Gastroesophageal sphincter (tissue), 4 donors: ENCODE data around the gene HELZ. TPM values are rescaled to one million over a fixed set of nuclear protein-coding genes. Genes with fewer than 3 reads are reported as not detected.

Experiments
- ATAC-seq: fragments of 150-250 bp; one replicate; pipeline ENCODE4 v1.9.1; 2016; ENCODE audit warnings: mild to moderate bottlenecking, moderate library complexity
- H3K27ac ChIP-seq, 4 donors: fragments of 200-600 bp; sonication (generic) in 3 of 4; 1 replicate in 3 of 4; 2 replicates in 1 of 4; pipeline ENCODE4 v1.5.1; 2016 to 2019
- H3K27me3 ChIP-seq: fragments of 200-600 bp; sonication (generic); one replicate; pipeline ENCODE4 v1.5.1; 2019
- H3K36me3 ChIP-seq, 2 donors: fragments of 200-600 bp; sonication (generic); one replicate each; pipeline ENCODE4 v1.5.1; 2019; ENCODE audit warnings: control low read depth in 1 of 2
- H3K4me1 ChIP-seq, 3 donors: fragments of 200-600 bp; sonication (generic); 1 replicate in 2 of 3; 2 replicates in 1 of 3; pipeline ENCODE4 v1.5.1; 2016 to 2019; ENCODE audit warnings: control low read depth in 2 of 3
- H3K4me3 ChIP-seq, 2 donors: fragments of 200-600 bp; sonication (generic); one replicate each; pipeline ENCODE4 v1.5.1; 2019; ENCODE audit warnings: mild to moderate bottlenecking in 1 of 2, moderate library complexity in 1 of 2
- H3K9me3 ChIP-seq, 3 donors: fragments of 200-600 bp; sonication (generic); one replicate each; pipeline ENCODE4 v1.5.1; 2017 to 2019; ENCODE audit warnings: control low read depth in 2 of 3
- CTCF ChIP-seq, 4 experiments: fragments of 200-600 bp in 2 of 4; fragments of 450-650 bp in 2 of 4; sonication (generic) in 1 of 4; IDR thresholded peaks; one replicate each; pipeline ENCODE4 v1.5.1; 2017 to 2019; ENCODE audit warnings: antibody characterized with exemption in 4 of 4, mild to moderate bottlenecking in 2 of 4, moderate library complexity in 2 of 4
- EP300 ChIP-seq: sonication (generic); formaldehyde crosslinking; IDR thresholded peaks from one replicate; pipeline ENCODE4 v1.6.1; 2017; ENCODE audit warnings: antibody characterized with exemption, mild to moderate bottlenecking
- POLR2A ChIP-seq, 2 donors: fragments of 450-650 bp; IDR thresholded peaks; one replicate each; pipeline ENCODE4 v1.6.1; 2017; ENCODE audit warnings: antibody characterized with exemption in 2 of 2, mild to moderate bottlenecking in 2 of 2, moderate library complexity in 1 of 2
- POLR2AphosphoS5 ChIP-seq: sonication (generic); formaldehyde crosslinking; IDR thresholded peaks from one replicate; pipeline ENCODE4 v1.6.1; 2017; ENCODE audit warnings: antibody characterized with exemption
- WGBS, 2 donors: methylation state at CpG; one replicate each; pipeline ENCODE4 v1.1.5; 2018; ENCODE audit warnings: low coverage in 1 of 2; 5-methylcytosine and 5-hydroxymethylcytosine counted together
- total RNA-seq, 4 donors: library from RNA; depleted of rRNA; stranded (reverse); fragments of >200 nt; gene quantifications; one replicate each; pipeline ENCODE4 v1.1.0, GENCODE V29; 2016

The HELZ gene
- total RNA-seq, 4 donors from 2014 or later, result 43.7 to 70.2 (median 58.3) TPM

- WGBS, 2 donors, result 97% methylated on average over 10 of the region's 20 CpGs; no CpG with 5 or more reads in 1 of the 2 donors
These were observed 219.7 kb downstream of the HELZ start for GRCh38 chr17:67025216-67025792.

GRCh38 chr17:67024736-67025135 is 220.3 kb downstream of the HELZ start:
- no peak overlapping the region for H3K27ac ChIP-seq
- H3K4me1 ChIP-seq, result no peaks in the 10 kb centered on the region
- no peaks in the 10 kb centered on the region for H3K9me3 ChIP-seq
- no peaks in the 10 kb centered on the region for H3K27me3 ChIP-seq
- no peak overlapping the region for H3K4me3 ChIP-seq
- TF ChIP-seq POLR2AphosphoS5, result no peak
- TF ChIP-seq EP300, result no peak
- no peak for TF ChIP-seq POLR2A (IDR thresholded peaks at IDR 0.05)
- no peak for TF ChIP-seq CTCF (IDR thresholded peaks at IDR 0.05)
- WGBS, 2 donors, result no CpG with 5 or more reads among the region's 17 CpGs
- no peaks in the 10 kb centered on the region for H3K36me3 ChIP-seq
- no peak for ATAC-seq

More at GRCh38 chr17:67025216-67025792, 219.7 kb downstream of the HELZ start:
- TF ChIP-seq CTCF (IDR thresholded peaks at IDR 0.05) (no peak), EP300 (no peak), POLR2AphosphoS5 (no peak), POLR2A (IDR thresholded peaks at IDR 0.05) (no peak)
- ATAC-seq, result no peak
- Histone ChIP-seq H3K27ac (no peak overlapping the region), H3K4me3 (no peak overlapping the region), H3K4me1 (no peaks in the 10 kb centered on the region), H3K27me3 (no peaks in the 10 kb centered on the region), H3K9me3 (no peaks in the 10 kb centered on the region), H3K36me3 (no peaks in the 10 kb centered on the region)

GRCh38 chr17:67022451-67022810 is 222.6 kb downstream of the HELZ start:
- no peak for ATAC-seq
- Histone ChIP-seq H3K4me1 (no peaks in the 10 kb centered on the region), H3K9me3 (no peaks in the 10 kb centered on the region), H3K27me3 (no peaks in the 10 kb centered on the region), H3K36me3 (no peaks in the 10 kb centered on the region), H3K4me3 (no peak overlapping the region), H3K27ac (no peak overlapping the region)
- WGBS, 2 donors, result 69 to 80% methylated on average over 1 to 4 of the region's 12 CpGs
- TF ChIP-seq POLR2AphosphoS5, result no peak
- TF ChIP-seq POLR2A (IDR thresholded peaks at IDR 0.05), result no peak
- no peak for TF ChIP-seq EP300
- no peak for TF ChIP-seq CTCF (IDR thresholded peaks at IDR 0.05)

GRCh38 chr17:67021743-67022450 is 223.1 kb downstream of the HELZ start:
- H3K4me1 ChIP-seq, result no peaks in the 10 kb centered on the region
- WGBS, 2 donors, result 96 to 100% methylated on average over 1 to 3 of the region's 16 CpGs
- no peaks in the 10 kb centered on the region for H3K27me3 ChIP-seq
- no peak overlapping the region for H3K27ac ChIP-seq
- TF ChIP-seq EP300, result no peak
- no peak for TF ChIP-seq POLR2A (IDR thresholded peaks at IDR 0.05)
- no peak for TF ChIP-seq POLR2AphosphoS5
- TF ChIP-seq CTCF (IDR thresholded peaks at IDR 0.05), result no peak
- H3K36me3 ChIP-seq, result no peaks in the 10 kb centered on the region
- ATAC-seq, result no peak
- no peak overlapping the region for H3K4me3 ChIP-seq
- no peaks in the 10 kb centered on the region for H3K9me3 ChIP-seq

GRCh38 chr17:67021196-67021595 is 223.8 kb downstream of the HELZ start:
- TF ChIP-seq POLR2AphosphoS5 (no peak), CTCF (IDR thresholded peaks at IDR 0.05) (no peak), POLR2A (IDR thresholded peaks at IDR 0.05) (no peak), EP300 (no peak)
- Histone ChIP-seq H3K27ac (no peak overlapping the region), H3K4me3 (no peak overlapping the region), H3K4me1 (no peaks in the 10 kb centered on the region), H3K36me3 (no peaks in the 10 kb centered on the region), H3K9me3 (no peaks in the 10 kb centered on the region), H3K27me3 (peaks cover 6% of the 10 kb centered on the region)
- no peak for ATAC-seq
- 70% methylated on average over 2 of the region's 7 CpGs; no CpG with 5 or more reads in 1 of the 2 donors for WGBS, 2 donors
